Subcutaneous adipose tissue (tissue), 4 donors: ENCODE data around the gene TRIM41. TPM values are rescaled to one million over a fixed set of nuclear protein-coding genes. Genes with fewer than 3 reads are reported as not detected.

Experiments
- total RNA-seq, 4 donors: library from RNA; depleted of rRNA; stranded (reverse); fragments of >200 nt; gene quantifications; one replicate each; pipeline ENCODE4 v1.1.0, GENCODE V29; 2016
- TF ChIP-seq, protein P1 (sequence below): fragments of 450-650 bp; IDR thresholded peaks from one replicate; pipeline ENCODE4 v1.5.1; 2016; ENCODE audit warnings: low read depth, mild to moderate bottlenecking, control low read depth, antibody characterized with exemption, moderate library complexity

The TRIM41 gene
- total RNA-seq, 4 donors from 2014 or later: 8.5 to 17.3 (median 12.7) TPM

DNA sequence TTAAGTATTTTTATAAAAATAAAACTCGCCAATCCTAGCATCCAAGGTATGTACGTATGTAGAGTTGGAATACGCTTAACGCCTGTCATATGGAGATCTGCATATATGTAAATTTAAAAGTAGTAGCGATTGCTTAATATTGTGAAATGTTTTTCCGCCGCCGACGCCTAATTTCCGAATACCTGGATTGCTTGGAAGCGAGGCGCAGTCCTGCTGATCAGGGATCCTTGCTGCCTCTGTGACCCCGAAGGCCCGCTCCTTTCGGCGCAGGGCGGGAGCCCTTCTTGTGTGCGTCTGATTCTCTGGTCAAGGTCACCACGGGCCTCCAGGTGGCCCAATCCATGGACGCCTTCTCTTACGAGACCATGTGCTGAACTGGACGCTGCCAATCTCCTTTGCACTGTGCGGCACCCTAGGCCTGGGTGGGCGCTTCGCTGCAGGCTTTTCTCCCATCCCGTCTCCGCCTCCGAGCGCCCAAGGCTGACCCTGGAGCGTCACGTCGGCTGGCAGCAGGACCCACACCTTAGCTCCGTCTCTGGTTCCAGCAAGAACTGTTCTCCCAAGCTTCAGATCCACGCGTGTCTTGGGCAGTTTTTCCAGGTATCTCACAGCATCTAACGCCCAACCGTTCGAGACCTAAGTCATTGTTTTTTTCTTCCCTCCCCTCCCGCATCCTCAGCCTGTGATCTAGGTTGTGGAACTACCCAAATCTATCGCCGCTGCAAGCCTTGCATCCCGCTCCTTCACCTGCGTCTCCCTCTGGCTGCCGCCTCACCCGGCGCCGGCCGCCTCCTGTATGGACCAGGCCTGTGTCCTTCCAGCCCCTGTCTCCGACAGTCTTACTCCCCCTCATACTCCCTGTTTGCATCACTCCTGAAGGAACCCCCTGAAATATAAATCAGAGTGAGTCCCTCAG is 3.6 kb upstream of the TRIM41 start:
- TF ChIP-seq, protein P1, sequence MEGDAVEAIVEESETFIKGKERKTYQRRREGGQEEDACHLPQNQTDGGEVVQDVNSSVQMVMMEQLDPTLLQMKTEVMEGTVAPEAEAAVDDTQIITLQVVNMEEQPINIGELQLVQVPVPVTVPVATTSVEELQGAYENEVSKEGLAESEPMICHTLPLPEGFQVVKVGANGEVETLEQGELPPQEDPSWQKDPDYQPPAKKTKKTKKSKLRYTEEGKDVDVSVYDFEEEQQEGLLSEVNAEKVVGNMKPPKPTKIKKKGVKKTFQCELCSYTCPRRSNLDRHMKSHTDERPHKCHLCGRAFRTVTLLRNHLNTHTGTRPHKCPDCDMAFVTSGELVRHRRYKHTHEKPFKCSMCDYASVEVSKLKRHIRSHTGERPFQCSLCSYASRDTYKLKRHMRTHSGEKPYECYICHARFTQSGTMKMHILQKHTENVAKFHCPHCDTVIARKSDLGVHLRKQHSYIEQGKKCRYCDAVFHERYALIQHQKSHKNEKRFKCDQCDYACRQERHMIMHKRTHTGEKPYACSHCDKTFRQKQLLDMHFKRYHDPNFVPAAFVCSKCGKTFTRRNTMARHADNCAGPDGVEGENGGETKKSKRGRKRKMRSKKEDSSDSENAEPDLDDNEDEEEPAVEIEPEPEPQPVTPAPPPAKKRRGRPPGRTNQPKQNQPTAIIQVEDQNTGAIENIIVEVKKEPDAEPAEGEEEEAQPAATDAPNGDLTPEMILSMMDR: no peak

DNA sequence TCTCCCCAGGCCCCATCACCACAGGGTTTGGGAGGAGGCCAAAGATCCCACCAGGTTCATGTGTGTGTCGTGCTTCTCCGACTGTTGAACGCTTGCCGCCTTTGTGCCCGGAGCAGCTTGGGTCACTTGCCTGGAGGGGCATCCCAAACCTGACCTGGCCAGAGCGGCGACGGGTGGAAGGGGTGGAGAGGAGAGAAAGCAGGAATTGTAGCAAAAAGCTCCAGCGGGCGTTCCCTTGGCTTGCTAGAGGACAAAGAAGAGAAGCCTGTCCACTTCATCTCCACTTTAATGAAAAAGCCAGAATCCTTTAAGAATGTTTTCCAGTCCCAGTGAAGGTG is 2.9 kb upstream of the TRIM41 start:
- TF ChIP-seq, protein P1: no peak

DNA sequence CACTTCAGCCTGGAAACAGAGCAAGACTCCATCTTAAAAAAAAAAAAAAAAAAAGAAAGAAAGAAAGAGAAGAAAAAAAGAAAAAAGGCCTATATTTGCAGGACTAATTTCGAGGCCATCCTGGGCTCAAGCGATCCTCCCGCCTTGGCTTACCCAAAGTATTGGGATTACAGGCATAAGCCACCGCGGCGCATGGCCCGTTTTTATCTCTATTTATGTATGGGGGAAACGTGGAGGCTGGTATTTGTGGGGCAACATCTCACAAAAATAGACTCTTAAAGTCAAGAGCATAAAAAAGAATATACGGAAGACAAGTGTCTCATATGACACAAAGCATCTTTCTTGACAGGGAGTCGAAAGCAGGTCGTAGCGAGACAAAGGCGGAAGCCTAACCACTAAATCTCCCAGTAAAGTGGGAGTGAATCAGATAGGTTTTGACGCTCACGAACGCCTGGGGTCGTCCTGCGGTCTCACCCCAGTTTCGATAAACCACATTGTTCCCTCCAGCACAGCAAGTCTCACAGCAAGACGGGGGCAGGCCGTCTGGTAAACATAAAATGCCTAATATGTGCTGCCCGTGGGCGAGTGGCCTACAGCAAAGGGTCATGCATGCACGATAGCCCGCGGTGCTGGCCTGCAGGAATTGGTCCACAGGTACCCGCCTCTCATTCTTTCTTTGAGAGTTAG is 1.8 kb upstream of the TRIM41 start:
- TF ChIP-seq, protein P1: no peak

- TF ChIP-seq, protein P1: no peak
Measured at GRCh38 chr5:181221792-181222629, 1.1 kb upstream of the TRIM41 start.

DNA sequence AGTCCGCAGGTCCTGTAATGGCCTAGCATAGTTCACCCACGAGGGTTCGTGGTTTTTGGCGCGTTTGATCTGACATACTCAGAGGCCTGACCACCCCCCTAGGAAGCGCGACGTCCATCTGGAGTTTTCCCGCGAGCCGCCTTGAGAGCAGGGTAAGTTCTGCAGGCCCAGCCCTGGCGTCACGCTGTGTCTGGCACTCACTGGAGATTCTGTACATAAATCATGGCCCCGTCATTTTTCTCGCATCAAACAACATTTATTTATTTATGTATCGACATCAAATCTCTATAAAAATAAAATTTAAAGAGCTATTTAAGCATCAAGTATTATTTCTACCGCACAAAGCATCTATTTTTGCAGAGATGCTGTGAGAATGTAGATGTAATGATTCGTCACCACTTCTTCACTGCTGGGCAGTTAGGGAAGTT is 437 bp upstream of the TRIM41 start:
- TF ChIP-seq, protein P1: no peak

GRCh38 chr5:181223729-181224389 is 778 bp downstream of the TRIM41 start:
- TF ChIP-seq, protein P1: no peak
